Activated CD8-positive, alpha-beta T cell treated with anti-CD3 and anti-CD28 coated beads, Interleukin-2, amount 10 ng/mL, durations not matched to agents 7 days and 5 days (primary cell): ENCODE results near the gene PDE4D. TPM values are rescaled to one million over a fixed set of nuclear protein-coding genes. Genes with fewer than 3 reads are reported as not detected.

ENCODE experiments used
- ATAC-seq: fragments of 150-1000 bp; cut with Tn5 transposase; one replicate; pipeline ENCODE4 v1.10.0; 2021; ENCODE audit warnings: moderate library complexity
- CTCF ChIA-PET: fragments of 350-600 bp; sonication (Branson Sonifier 250); formaldehyde crosslinking; loops from one replicate; lab custom pipeline; 2021; ENCODE audit warnings: antibody characterized with exemption; lab: Charles Lee
- POLR2A ChIA-PET: fragments of 350-600 bp; sonication (Branson Sonifier 250); formaldehyde crosslinking; loops from one replicate; lab custom pipeline; 2021; ENCODE audit warnings: antibody characterized with exemption; lab: Charles Lee
- DNase-seq: peaks from one replicate; pipeline ENCODE4 v3.0.0-alpha.2; 2020
- H3K27ac Mint-ChIP-seq: one replicate; pipeline ENCODE4 v1.8.0; 2021; ENCODE audit warnings: mild to moderate bottlenecking, mixed read lengths
- H3K27me3 Mint-ChIP-seq: one replicate; pipeline ENCODE4 v1.8.0; 2021; ENCODE audit warnings: low read depth, mixed read lengths
- H3K36me3 Mint-ChIP-seq: one replicate; pipeline ENCODE4 v1.8.0; 2021; ENCODE audit warnings: low read depth, mixed read lengths
- H3K4me1 Mint-ChIP-seq: one replicate; pipeline ENCODE4 v1.8.0; 2021; ENCODE audit warnings: low read depth, mixed read lengths
- H3K4me3 Mint-ChIP-seq: one replicate; pipeline ENCODE4 v1.8.0; 2021; ENCODE audit warnings: mild to moderate bottlenecking, mixed read lengths
- H3K9me3 Mint-ChIP-seq: one replicate; pipeline ENCODE4 v1.8.0; 2022; ENCODE audit warnings: mixed read lengths; ENCODE audit not compliant: insufficient read depth
- microRNA-seq: library from miRNA; unstranded; fragments of <30 nt; microRNA quantifications from one replicate; pipeline ENCODE4 v1.2.0, GENCODE V29; 2022
- total RNA-seq, 2 experiments: library from RNA; stranded (reverse); gene quantifications; one replicate each; pipeline ENCODE4 v1.2.3, GENCODE V29; 2021

PDE4D gene
- total RNA-seq, 2 experiments from 2014 or later, result 65.4 to 70.7 TPM

DNA sequence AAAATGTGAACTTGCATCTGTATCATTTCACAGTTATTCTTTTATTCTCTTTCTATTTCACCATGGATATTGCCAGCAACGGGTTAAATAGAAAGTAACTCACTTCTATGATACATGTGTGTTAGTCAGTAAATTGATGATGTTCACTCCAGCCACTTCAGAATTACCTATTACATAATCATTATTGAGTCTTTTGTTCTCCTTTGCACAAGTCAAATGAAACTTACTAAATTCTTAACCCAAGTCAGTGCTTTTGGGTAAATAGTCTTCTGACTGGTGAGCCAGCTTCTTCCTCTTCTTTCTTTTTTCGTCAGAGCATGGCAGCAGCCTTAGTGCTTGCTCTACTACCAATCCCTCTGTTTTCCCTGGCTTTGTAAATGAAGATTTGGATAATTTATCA, 966.3 kb downstream of the PDE4D start:
- CTCF ChIA-PET, result no interaction called here
- H3K27ac Mint-ChIP-seq, result no peak overlapping the region
- H3K4me3 Mint-ChIP-seq, result no peak overlapping the region
- no peaks in the 10 kb centered on the region for H3K9me3 Mint-ChIP-seq
- POLR2A ChIA-PET, result no interaction called here
- H3K27me3 Mint-ChIP-seq, result peaks cover 33% of the 10 kb centered on the region
- peaks cover 5% of the 10 kb centered on the region for H3K4me1 Mint-ChIP-seq
- ATAC-seq (no peak), DNase-seq (no peak)
- no peaks in the 10 kb centered on the region for H3K36me3 Mint-ChIP-seq

DNA sequence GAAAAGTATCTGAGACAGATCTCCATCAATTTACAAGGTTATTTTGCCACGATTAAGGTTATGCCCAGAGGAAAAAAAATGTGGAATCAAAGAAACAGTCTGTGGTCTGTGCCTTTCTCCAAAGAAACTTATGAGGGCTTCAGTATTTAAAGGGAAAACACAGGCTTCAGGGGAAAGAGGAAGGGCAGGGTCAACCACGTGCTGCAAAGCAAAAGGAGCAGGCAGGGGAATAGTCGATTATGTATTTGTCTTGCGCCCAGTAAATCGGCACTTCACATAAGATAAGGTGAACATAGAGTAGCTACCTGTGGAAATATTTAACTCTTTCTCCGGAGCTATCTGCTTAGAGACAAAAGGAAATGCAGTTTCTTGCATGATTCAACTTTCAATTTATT, 967.0 kb downstream of the PDE4D start:
- Mint-ChIP-seq H3K27me3 (peaks cover 26% of the 10 kb centered on the region), H3K9me3 (no peaks in the 10 kb centered on the region), H3K27ac (no peak overlapping the region), H3K4me3 (no peak overlapping the region), H3K4me1 (peaks cover 5% of the 10 kb centered on the region), H3K36me3 (no peaks in the 10 kb centered on the region)
- ChIA-PET CTCF (no interaction called here), POLR2A (no interaction called here)
- ATAC-seq (no peak), DNase-seq (no peak)

DNA sequence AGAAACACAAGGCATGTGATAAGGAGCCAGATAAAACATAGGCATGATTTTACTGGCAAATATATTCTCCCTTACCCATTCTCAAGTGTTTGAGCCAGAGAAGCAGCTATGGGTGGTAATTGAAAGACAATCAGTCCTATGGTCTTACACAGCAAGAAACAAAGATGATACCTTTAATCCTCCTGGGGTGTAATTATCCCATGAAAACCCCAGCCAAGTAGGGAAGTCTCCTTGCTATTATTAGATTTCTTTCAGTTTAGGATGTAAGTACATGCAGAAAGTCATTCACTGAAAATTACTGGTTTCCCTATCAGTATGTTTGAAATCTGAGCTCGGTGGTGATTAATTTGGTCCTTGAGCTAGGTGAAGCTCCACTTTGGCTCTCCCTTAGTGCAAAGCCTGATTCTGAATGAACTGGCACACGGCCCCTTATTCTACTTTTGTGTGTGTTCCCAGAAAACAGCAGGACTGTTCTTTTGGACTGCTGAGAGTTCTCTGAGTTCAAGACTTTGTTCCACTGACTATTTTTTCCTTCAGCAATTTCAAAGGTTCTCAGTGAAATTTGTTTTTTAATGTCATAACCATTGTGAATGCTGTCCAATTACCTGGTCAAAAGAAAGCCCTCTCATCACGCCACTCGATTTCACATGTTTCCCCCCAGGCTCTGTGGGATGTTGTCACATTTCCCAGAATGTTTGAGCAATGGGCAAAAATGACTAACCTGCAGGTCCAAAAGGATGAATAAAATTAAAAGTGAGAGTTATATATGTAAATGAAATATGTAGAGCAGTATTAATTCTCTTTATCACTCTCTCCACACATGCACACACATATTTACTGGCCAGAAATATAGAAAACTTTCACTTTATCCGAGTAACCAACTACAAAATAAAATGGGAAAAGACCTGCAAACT, 967.6 kb downstream of the PDE4D start:
- Mint-ChIP-seq H3K27ac (no peak overlapping the region), H3K4me3 (no peak overlapping the region), H3K4me1 (peaks cover 5% of the 10 kb centered on the region), H3K36me3 (no peaks in the 10 kb centered on the region), H3K9me3 (no peaks in the 10 kb centered on the region), H3K27me3 (peaks cover 26% of the 10 kb centered on the region)
- CTCF ChIA-PET, result no interaction called here
- no peak for ATAC-seq
- POLR2A ChIA-PET, result no interaction called here
- DNase-seq, result no peak

DNA sequence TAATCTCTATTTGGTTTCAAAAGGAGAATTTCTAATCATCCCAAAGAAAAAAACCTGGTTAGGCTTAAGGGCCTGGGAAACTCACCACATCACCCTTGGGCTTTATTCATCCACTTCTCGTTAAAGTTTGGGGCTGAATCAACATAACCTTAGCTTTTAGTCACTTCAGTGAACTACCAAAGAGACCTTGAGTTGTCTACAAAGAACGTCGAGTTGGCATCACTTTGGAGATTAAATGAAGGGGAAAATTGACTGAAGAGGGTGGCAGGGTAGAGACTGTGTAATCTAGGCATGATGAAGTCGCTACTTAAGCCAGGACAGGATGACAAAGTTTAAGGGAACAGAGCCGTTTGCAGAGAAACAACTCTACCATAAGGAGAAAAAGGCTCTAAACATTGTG, 969.2 kb downstream of the PDE4D start:
- Mint-ChIP-seq H3K4me1 (peaks cover 5% of the 10 kb centered on the region), H3K27ac (no peak overlapping the region), H3K4me3 (no peak overlapping the region), H3K27me3 (peaks cover 32% of the 10 kb centered on the region), H3K9me3 (no peaks in the 10 kb centered on the region), H3K36me3 (no peaks in the 10 kb centered on the region)
- ATAC-seq (no peak), DNase-seq (no peak)
- POLR2A ChIA-PET, result no interaction called here
- CTCF ChIA-PET, result interaction anchor here (0.9 kb wide), 1 partner anchor 38 kb away, joined by 4 read pairs; no protein-coding TSS in a partner anchor

DNA sequence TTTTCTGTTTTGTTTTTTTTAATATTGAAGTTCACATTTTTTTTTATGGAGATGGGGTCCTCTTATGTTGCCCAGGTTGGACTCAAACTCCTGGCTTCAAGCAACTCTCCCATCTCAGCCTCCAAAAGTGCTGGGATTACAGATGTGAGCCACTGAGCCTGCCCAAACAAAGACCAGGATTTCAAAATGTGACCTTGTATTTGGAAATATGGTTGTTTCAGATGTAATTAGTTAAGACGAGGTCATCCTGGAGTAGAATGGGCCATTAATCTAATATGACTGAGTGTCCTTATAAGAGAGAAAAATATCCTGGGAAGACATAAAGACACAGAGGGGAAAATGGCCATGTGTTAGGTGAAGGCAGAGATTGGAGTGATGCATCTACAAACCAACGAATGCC, 970.2 kb downstream of the PDE4D start:
- CTCF ChIA-PET, result no interaction called here
- no peaks in the 10 kb centered on the region for H3K36me3 Mint-ChIP-seq
- POLR2A ChIA-PET, result no interaction called here

DNA sequence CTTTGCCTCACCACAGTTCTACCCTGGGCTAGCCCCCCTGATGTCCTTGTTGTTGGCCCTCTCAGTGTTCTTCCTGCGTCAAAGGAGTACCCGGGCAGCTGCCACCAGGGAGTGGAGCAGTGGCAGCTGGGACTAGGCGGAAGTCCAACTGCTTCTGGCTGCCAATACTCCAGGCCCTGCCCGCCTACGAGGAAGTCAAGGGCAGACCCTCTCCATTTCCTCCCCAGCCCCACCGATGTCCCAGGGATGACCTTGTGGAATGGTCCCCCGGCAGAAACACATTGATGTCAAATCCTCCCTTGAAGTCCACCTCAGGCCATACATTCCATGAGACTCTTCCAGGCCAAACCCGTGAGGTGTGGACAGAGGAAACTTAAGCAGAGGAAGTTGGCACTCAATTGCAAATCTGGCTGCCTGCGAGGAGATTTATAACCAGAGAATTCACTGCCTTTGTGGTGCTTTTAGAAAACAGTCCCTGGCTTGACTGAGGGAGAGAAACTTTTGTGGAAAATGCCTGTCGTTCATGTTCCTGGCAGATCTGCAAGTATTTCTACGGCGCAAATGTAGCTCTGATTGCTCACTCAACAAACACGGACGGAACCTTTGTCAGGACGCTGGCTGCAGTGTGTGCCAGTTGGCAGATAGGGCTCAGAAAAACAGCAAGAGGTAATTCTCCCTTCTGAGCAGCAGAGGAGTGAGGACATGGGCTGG, 970.9 kb downstream of the PDE4D start:
- Mint-ChIP-seq H3K9me3 (no peaks in the 10 kb centered on the region), H3K27me3 (peaks cover 32% of the 10 kb centered on the region), H3K4me3 (no peak overlapping the region), H3K36me3 (no peaks in the 10 kb centered on the region), H3K27ac (no peak overlapping the region), H3K4me1 (peaks cover 5% of the 10 kb centered on the region)
- ChIA-PET POLR2A (no interaction called here), CTCF (no interaction called here)
- DNase-seq (no peak), ATAC-seq (no peak)

More for the DNA sequence above, 970.2 kb downstream of the PDE4D start:
- Mint-ChIP-seq H3K4me3 (no peak overlapping the region), H3K4me1 (peaks cover 5% of the 10 kb centered on the region), H3K27ac (no peak overlapping the region), H3K9me3 (no peaks in the 10 kb centered on the region), H3K27me3 (peaks cover 37% of the 10 kb centered on the region)
- DNase-seq (no peak), ATAC-seq (no peak)

DNA sequence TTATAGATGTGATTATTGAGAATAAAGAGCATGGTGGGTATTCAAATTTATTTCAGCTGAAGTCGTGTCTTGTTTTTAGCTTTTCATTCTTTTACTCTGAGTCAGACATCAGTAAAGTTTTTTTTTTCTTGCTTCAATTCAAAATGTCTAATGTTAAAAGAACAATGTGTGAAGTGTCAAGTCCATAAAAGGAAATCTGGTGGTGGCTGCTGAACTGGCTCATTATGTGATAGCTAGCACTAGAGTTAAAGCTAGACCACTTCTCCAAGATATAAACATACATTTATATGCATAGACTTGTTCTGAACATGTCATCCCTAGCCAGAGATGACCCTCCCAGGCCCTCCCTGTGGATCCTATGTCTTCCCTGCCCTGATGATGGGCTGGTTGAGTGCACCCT, 972.4 kb downstream of the PDE4D start:
- DNase-seq (no peak), ATAC-seq (no peak)
- Mint-ChIP-seq H3K4me1 (peaks cover under 1% of the 10 kb centered on the region), H3K9me3 (no peaks in the 10 kb centered on the region), H3K27me3 (peaks cover 25% of the 10 kb centered on the region), H3K36me3 (no peaks in the 10 kb centered on the region), H3K27ac (no peak overlapping the region), H3K4me3 (no peak overlapping the region)
- ChIA-PET CTCF (interaction anchor here (0.6 to 1.0 kb wide), 2 partner anchors 30 to 35 kb away, joined by 3 to 4 read pairs; no protein-coding TSS in a partner anchor), POLR2A (interaction anchor here (1.6 kb wide), 1 partner anchor 28 kb away, joined by 3 read pairs; no protein-coding TSS in a partner anchor)

DNA sequence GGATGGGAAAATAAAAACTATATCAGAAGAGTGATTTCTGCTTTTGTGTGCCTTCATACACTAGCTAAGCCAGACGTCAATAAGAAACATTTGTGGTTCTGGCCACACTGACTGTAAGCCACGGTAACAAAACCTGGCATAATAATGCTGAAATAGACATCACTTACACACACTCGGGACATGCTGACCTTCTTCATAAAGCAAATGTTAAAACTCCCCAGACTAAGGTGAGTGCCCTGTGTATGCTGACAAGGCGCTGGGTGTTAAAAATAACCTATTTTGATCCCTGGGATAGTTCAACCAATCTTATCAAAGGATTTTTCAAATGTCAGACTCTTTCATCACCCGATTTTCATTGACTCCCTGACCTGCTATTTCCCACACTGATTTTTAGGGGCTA, 973.7 kb downstream of the PDE4D start:
- Mint-ChIP-seq H3K27ac (no peak overlapping the region), H3K9me3 (no peaks in the 10 kb centered on the region), H3K4me1 (no peaks in the 10 kb centered on the region), H3K4me3 (no peak overlapping the region), H3K27me3 (peaks cover 21% of the 10 kb centered on the region), H3K36me3 (no peaks in the 10 kb centered on the region)
- DNase-seq (no peak), ATAC-seq (no peak)
- CTCF ChIA-PET, result no interaction called here
- POLR2A ChIA-PET, result no interaction called here

Small RNAs within 50 kb of the gene (microRNA-seq; reads per million reads assigned to microRNA genes)
- not detected for gene MIR582
